ENCODE measurements around the gene MATN1. TPM values are rescaled to one million over a fixed set of nuclear protein-coding genes. Genes with fewer than 3 reads are reported as not detected.

Gene MATN1
- total RNA-seq, 1 donor from 2014 or later: 0.22 TPM

DNA sequence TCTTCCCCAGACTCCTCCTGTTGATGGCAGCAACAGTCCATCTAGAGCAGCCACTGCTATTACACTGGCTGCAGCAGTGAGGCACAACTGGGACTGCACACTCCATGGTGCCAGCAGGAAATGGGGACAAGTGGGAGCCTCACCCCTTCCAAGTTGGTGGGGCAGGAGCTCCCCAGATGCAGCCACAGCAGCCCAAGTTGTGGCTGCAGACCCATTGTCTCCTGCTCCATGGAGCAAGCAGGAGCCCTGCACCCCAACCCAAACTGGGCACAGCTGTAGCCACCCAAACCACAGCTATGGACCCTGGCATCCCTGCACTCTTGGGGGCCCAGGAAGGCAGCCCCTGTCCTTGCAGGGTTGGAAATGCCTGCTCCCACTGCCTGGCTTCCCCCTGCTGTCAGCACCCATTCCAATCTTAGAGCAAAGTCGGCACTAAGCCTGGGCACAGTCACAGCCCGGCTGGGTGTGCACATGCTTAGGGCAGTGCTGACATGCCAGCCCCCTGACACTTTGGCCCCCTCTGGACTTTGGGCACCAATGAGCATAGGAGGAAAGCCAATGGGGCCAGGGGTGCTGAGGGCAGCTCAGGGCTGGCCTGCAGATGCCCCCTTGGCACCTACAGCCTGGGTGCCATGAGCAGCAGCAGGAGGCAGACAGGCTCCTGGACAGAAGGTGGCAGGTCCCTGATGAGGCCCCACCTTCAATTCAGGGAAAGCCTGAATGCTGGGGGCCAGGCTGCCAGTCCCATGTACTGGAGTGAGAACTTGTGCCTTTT is 44.0 kb downstream of the MATN1 start:
- H3K4me3 Mint-ChIP-seq (ENCODE audit: unreplicated experiment): no peak overlapping the region
- no peak for DNase-seq

DNA sequence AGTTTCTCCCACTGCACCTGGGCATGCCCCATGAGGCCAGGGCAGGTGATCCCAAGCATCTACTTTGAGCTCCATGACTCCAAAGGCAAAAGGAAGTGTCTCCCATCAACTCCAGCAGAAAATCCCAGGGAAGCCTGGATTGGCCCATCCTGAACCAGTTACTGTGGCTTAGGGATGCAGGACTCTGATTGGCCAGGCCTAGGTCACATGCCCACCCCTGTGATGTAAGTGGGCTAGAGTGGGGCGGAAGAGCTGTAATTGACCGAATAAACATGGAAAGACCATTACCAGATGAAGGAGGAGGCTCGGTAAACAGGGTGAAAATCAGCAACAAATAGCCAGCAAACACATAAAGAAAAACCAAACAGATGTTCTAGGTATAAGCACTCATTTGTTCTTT is 45.2 kb downstream of the MATN1 start:
- peaks cover 2% of the 10 kb centered on the region for H3K9me3 Mint-ChIP-seq (ENCODE audit: unreplicated experiment)

More for the DNA sequence above, 44.0 kb downstream of the MATN1 start:
- TF ChIP-seq, protein P1, sequence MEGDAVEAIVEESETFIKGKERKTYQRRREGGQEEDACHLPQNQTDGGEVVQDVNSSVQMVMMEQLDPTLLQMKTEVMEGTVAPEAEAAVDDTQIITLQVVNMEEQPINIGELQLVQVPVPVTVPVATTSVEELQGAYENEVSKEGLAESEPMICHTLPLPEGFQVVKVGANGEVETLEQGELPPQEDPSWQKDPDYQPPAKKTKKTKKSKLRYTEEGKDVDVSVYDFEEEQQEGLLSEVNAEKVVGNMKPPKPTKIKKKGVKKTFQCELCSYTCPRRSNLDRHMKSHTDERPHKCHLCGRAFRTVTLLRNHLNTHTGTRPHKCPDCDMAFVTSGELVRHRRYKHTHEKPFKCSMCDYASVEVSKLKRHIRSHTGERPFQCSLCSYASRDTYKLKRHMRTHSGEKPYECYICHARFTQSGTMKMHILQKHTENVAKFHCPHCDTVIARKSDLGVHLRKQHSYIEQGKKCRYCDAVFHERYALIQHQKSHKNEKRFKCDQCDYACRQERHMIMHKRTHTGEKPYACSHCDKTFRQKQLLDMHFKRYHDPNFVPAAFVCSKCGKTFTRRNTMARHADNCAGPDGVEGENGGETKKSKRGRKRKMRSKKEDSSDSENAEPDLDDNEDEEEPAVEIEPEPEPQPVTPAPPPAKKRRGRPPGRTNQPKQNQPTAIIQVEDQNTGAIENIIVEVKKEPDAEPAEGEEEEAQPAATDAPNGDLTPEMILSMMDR (IDR thresholded peaks at IDR 0.05; ENCODE audit: partially characterized antibody, unreplicated experiment): no peak
- peaks cover 17% of the 10 kb centered on the region for H3K36me3 Mint-ChIP-seq (ENCODE audit: unreplicated experiment)
- no peak overlapping the region for H3K27ac Mint-ChIP-seq (ENCODE audit: unreplicated experiment)
- H3K4me1 Mint-ChIP-seq (ENCODE audit: low read depth, unreplicated experiment): no peaks in the 10 kb centered on the region
- H3K27me3 Mint-ChIP-seq (ENCODE audit: unreplicated experiment): peaks cover 6% of the 10 kb centered on the region
- peaks cover 4% of the 10 kb centered on the region for H3K9me3 Mint-ChIP-seq (ENCODE audit: unreplicated experiment)

DNA sequence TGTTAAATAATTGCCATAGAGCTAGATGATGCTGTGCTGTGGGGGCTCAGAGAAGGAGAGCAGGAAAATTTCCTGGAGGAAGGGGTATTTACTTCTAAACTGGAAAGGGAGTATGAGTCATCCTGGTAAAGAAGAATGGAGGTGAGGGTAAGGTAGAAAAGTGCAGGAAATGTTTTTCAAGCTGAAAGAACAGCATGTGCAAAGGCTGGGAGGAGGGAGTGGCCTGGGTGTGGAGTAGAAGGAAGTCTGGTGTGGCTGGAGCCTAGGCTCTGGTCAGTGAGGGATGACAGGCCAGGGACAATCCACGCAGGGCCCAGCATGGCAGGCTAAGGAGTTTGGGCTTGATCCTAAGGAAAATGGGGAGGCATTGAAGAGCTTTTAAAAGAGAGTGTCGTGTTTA is 45.9 kb downstream of the MATN1 start:
- Mint-ChIP-seq H3K9me3 (ENCODE audit: unreplicated experiment) (peaks cover 4% of the 10 kb centered on the region), H3K27me3 (ENCODE audit: unreplicated experiment) (peaks cover 6% of the 10 kb centered on the region), H3K4me1 (ENCODE audit: low read depth, unreplicated experiment) (no peaks in the 10 kb centered on the region), H3K27ac (ENCODE audit: unreplicated experiment) (no peak overlapping the region), H3K4me3 (ENCODE audit: unreplicated experiment) (no peak overlapping the region), H3K36me3 (ENCODE audit: unreplicated experiment) (peaks cover 22% of the 10 kb centered on the region)
- no peak for DNase-seq
- TF ChIP-seq, protein P1 (IDR thresholded peaks at IDR 0.05; ENCODE audit: partially characterized antibody, unreplicated experiment): no peak

More for the DNA sequence above, 45.2 kb downstream of the MATN1 start:
- Mint-ChIP-seq H3K4me1 (ENCODE audit: low read depth, unreplicated experiment) (no peaks in the 10 kb centered on the region), H3K27ac (ENCODE audit: unreplicated experiment) (no peak overlapping the region), H3K27me3 (ENCODE audit: unreplicated experiment) (peaks cover 3% of the 10 kb centered on the region), H3K36me3 (ENCODE audit: unreplicated experiment) (peaks cover 22% of the 10 kb centered on the region), H3K4me3 (ENCODE audit: unreplicated experiment) (no peak overlapping the region)
- DNase-seq: no peak
- TF ChIP-seq, protein P1 (IDR thresholded peaks at IDR 0.05; ENCODE audit: partially characterized antibody, unreplicated experiment): no peak

- TF ChIP-seq, protein P1 (IDR thresholded peaks at IDR 0.05; ENCODE audit: partially characterized antibody, unreplicated experiment): no peak
- Mint-ChIP-seq H3K9me3 (ENCODE audit: unreplicated experiment) (peaks cover 5% of the 10 kb centered on the region), H3K4me3 (ENCODE audit: unreplicated experiment) (no peak overlapping the region), H3K27me3 (ENCODE audit: unreplicated experiment) (peaks cover 4% of the 10 kb centered on the region), H3K36me3 (ENCODE audit: unreplicated experiment) (peaks cover 22% of the 10 kb centered on the region), H3K27ac (ENCODE audit: unreplicated experiment) (no peak overlapping the region), H3K4me1 (ENCODE audit: low read depth, unreplicated experiment) (peaks cover under 1% of the 10 kb centered on the region)
- no peak for DNase-seq
Observed at GRCh38 chr1:30675761-30676160, 47.6 kb downstream of the MATN1 start.

DNA sequence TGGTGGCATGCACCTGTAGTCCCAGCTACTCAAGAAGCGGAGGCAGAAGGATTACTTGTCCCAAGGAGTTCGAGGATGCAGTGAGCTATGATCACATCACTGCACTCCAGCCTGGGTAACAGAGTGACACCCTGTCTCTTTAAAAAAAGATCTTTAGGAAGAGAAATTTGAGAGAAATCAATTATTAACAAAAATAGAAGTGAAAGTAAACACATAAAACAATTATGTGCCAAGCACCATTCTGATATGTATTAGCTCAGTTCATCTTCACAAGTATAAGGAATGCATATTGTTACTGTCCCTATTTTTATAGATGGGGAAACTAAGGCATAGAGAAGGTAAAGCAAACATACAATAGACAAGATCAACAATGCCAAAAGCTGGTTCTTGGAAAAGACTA is 48.1 kb downstream of the MATN1 start:
- H3K4me3 Mint-ChIP-seq (ENCODE audit: unreplicated experiment): no peak overlapping the region
- no peak overlapping the region for H3K27ac Mint-ChIP-seq (ENCODE audit: unreplicated experiment)
- peaks cover 4% of the 10 kb centered on the region for H3K27me3 Mint-ChIP-seq (ENCODE audit: unreplicated experiment)
- peaks cover 22% of the 10 kb centered on the region for H3K36me3 Mint-ChIP-seq (ENCODE audit: unreplicated experiment)
- peaks cover 5% of the 10 kb centered on the region for H3K4me1 Mint-ChIP-seq (ENCODE audit: low read depth, unreplicated experiment)
- no peak for DNase-seq
- TF ChIP-seq, protein P1 (IDR thresholded peaks at IDR 0.05; ENCODE audit: partially characterized antibody, unreplicated experiment): no peak
- peaks cover 5% of the 10 kb centered on the region for H3K9me3 Mint-ChIP-seq (ENCODE audit: unreplicated experiment)

All from glutamatergic neuron (in vitro differentiated cells).